HCT116 (cell line): ENCODE results near the gene GCNT2. TPM values are rescaled to one million over a fixed set of nuclear protein-coding genes. Genes with fewer than 3 reads are reported as not detected.
"Not testable (repeated sequence)": the region's sequence is repeated elsewhere in the genome, so short reads cannot be mapped to it uniquely, and the experiment has no call there.

ENCODE experiments used
- ATAC-seq: fragments of 200-7000 bp; cut with Tn5 transposase; 2 replicates; pipeline ENCODE4 v1.9.1; 2020; ENCODE audit warnings: mild to moderate bottlenecking, moderate library complexity
- BruUV-seq: library from RNA; stranded (reverse); fragments of 400-500 nt; replicated peaks from 2 replicates; lab custom pipeline; 2021; lab: Mats Ljungman, UMichigan
- CTCF ChIA-PET: fragments of 300-600 bp; sonication (Branson Sonifier 250); formaldehyde crosslinking; loops from one replicate; lab custom pipeline; 2021; ENCODE audit warnings: antibody characterized with exemption; lab: Charles Lee
- POLR2A ChIA-PET: fragments of 300-600, 350-600 bp; sonication (Branson Sonifier 250); formaldehyde crosslinking; loops from one replicate; lab custom pipeline; 2021; ENCODE audit warnings: antibody characterized with exemption; lab: Charles Lee
- RAD21 ChIA-PET, 2 experiments: fragments of 300-600 bp; sonication (Branson Sonifier 250); formaldehyde crosslinking; loops; one replicate each; lab custom pipeline; 2023; ENCODE audit warnings: low total read pairs in 2 of 2; ENCODE audit not compliant: uncharacterized antibody in 2 of 2, unreplicated experiment in 2 of 2, low non-redundant PET in 1 of 2; lab: Charles Lee
- DNase-seq: peaks from one replicate; pipeline ENCODE4 v3.0.0-alpha.2; 2010; ENCODE audit warnings: low read depth, low spot score
- H2AFZ ChIP-seq: fragments of 200-600 bp; shearing (Covaris generic), sonication (generic); 2 replicates; pipeline ENCODE4 v1.6.1; 2017; ENCODE audit warnings: low read depth, mixed run types, mixed read lengths, antibody characterized with exemption, low read length; ENCODE audit not compliant: poor library complexity, severe bottlenecking
- H3K27ac ChIP-seq: 2 replicates; pipeline ENCODE4 v1.5.1; 2012; ENCODE audit warnings: low read depth, low read length
- H3K27me3 ChIP-seq: fragments of 200-600 bp; sonication (generic); 2 replicates; pipeline ENCODE4 v1.6.1; 2016; ENCODE audit warnings: mixed run types, low read length, mixed read lengths; ENCODE audit not compliant: insufficient read depth
- H3K36me3 ChIP-seq, 2 experiments: fragments of 200-500 bp in 1 of 2; fragments of 200-600 bp in 1 of 2; sonication (Bioruptor generic) in 1 of 2; sonication (generic) in 1 of 2; 2 replicates each; pipeline versions ENCODE4 v1.5.1 to v1.6.1; 2014 to 2016; ENCODE audit warnings: low read length in 2 of 2, inconsistent platforms in 1 of 2, mixed read lengths in 1 of 2, mixed run types in 1 of 2; ENCODE audit not compliant: insufficient read depth in 2 of 2, control insufficient read depth in 1 of 2
- H3K4me1 ChIP-seq, 2 experiments: fragments of 200-600 bp in 1 of 2; sonication (generic) in 1 of 2; 2 replicates each; pipeline versions ENCODE4 v1.5.1 to v1.6.1; 2012 to 2017; ENCODE audit warnings: low read length in 2 of 2, inconsistent platforms in 1 of 2, mild to moderate bottlenecking in 1 of 2, mixed read lengths in 1 of 2, mixed run types in 1 of 2, moderate library complexity in 1 of 2; ENCODE audit not compliant: insufficient read depth in 2 of 2, control insufficient read depth in 1 of 2
- H3K4me2 ChIP-seq: fragments of 200-600 bp; sonication (generic); 2 replicates; pipeline ENCODE4 v1.6.1; 2017; ENCODE audit warnings: mixed run types, low read length, mixed read lengths
- H3K4me3 ChIP-seq, 2 experiments: fragments of 200-600 bp in 1 of 2; sonication (generic) in 1 of 2; replicated peaks in 1 of 2; 2 replicates each; pipeline ENCODE4 v1.5.1; 2011 to 2016; ENCODE audit warnings: low read length in 2 of 2, control low read depth in 1 of 2, low read depth in 1 of 2, mild to moderate bottlenecking in 1 of 2, mixed read lengths in 1 of 2, mixed run types in 1 of 2
- H3K79me2 ChIP-seq: fragments of 200-600 bp; sonication (generic); 2 replicates; pipeline ENCODE4 v1.6.1; 2017; ENCODE audit warnings: mild to moderate bottlenecking, mixed run types, low read length, moderate library complexity, mixed read lengths; ENCODE audit not compliant: insufficient read depth
- H3K9ac ChIP-seq: fragments of 200-600 bp; sonication (generic); 2 replicates; pipeline ENCODE4 v1.6.1; 2016; ENCODE audit warnings: low read length, mixed read lengths
- H3K9me2 ChIP-seq: fragments of 200-600 bp; sonication (generic), shearing (Covaris generic); 2 replicates; pipeline ENCODE4 v1.6.1; 2017; ENCODE audit warnings: mixed run types, mild to moderate bottlenecking, moderate library complexity; ENCODE audit not compliant: insufficient read depth
- H3K9me3 ChIP-seq, 2 experiments: fragments of 200-500 bp in 1 of 2; fragments of 200-600 bp in 1 of 2; sonication (Bioruptor generic) in 1 of 2; sonication (generic) in 1 of 2; 2 replicates each; pipeline ENCODE4 v1.6.1; 2014 to 2017; ENCODE audit warnings: low read length in 2 of 2, mixed read lengths in 2 of 2, inconsistent platforms in 1 of 2, low read depth in 1 of 2, mild to moderate bottlenecking in 1 of 2, mixed run types in 1 of 2, moderate library complexity in 1 of 2; ENCODE audit not compliant: control insufficient read depth in 1 of 2, insufficient read depth in 1 of 2
- H4K20me1 ChIP-seq: fragments of 200-600 bp; sonication (generic), shearing (Covaris generic); 2 replicates; pipeline ENCODE4 v1.6.1; 2017; ENCODE audit warnings: mixed run types, mild to moderate bottlenecking, moderate library complexity; ENCODE audit not compliant: insufficient read depth
- CBX3 ChIP-seq: IDR thresholded peaks from 2 replicates; pipeline ENCODE4 v1.6.1; 2012; ENCODE audit warnings: low read depth
- EGR1 ChIP-seq: IDR thresholded peaks from 2 replicates; pipeline ENCODE4 v1.6.1; 2012; ENCODE audit warnings: low read depth
- JUND ChIP-seq: IDR thresholded peaks from 2 replicates; pipeline ENCODE4 v1.6.1; 2012
- POLR2AphosphoS5 ChIP-seq: IDR thresholded peaks from 2 replicates; pipeline ENCODE4 v1.6.1; 2011; ENCODE audit warnings: mild to moderate bottlenecking, low read depth, low read length, moderate library complexity
- SIN3A ChIP-seq: IDR thresholded peaks from 2 replicates; pipeline ENCODE4 v1.6.1; 2012; ENCODE audit warnings: low read depth
- SP1 ChIP-seq: IDR thresholded peaks from 2 replicates; pipeline ENCODE4 v1.6.1; 2012; ENCODE audit warnings: low read depth
- ZBTB33 ChIP-seq: IDR thresholded peaks from 2 replicates; pipeline ENCODE4 v1.6.1; 2011; ENCODE audit warnings: mild to moderate bottlenecking, low read length, moderate library complexity; ENCODE audit not compliant: insufficient replicate concordance; ENCODE audit errors: extremely low read depth
- ZFX ChIP-seq: fragments of 450-650 bp; IDR thresholded peaks from 2 replicates; pipeline ENCODE4 v1.6.1; 2017
- ZNF274 ChIP-seq: fragments of 200-500 bp; sonication (Bioruptor generic); IDR thresholded peaks from 2 replicates; pipeline ENCODE4 v1.6.1; 2014; ENCODE audit warnings: mild to moderate bottlenecking, low read depth, low read length, inconsistent platforms
- intact Hi-C: fragments of 100-400 bp; cut with micrococcal nuclease; formaldehyde crosslinking; loops from 2 replicates; pipeline ENCODE4 v1.10.0; 2022
- total RNA-seq: library from RNA; stranded (reverse); gene quantifications from one replicate; pipeline ENCODE4 v1.2.1, GENCODE V29; 2021; ENCODE audit not compliant: unreplicated experiment
- TF ChIP-seq, protein P1 (sequence below): IDR thresholded peaks from 2 replicates; pipeline ENCODE4 v1.6.1; 2012
- TF ChIP-seq, protein P2 (sequence below), 3 experiments: fragments of 200-600 bp in 1 of 3; sonication (generic) in 1 of 3; IDR thresholded peaks in 2 of 3; conservative IDR thresholded peaks in 1 of 3; 2 replicates each; pipeline ENCODE4 v1.5.1; 2012 to 2017; ENCODE audit warnings: low read depth in 2 of 3, low read length in 2 of 3, antibody characterized with exemption in 1 of 3, borderline replicate concordance in 1 of 3, control low read depth in 1 of 3, mild to moderate bottlenecking in 1 of 3, mixed read lengths in 1 of 3, mixed run types in 1 of 3, moderate library complexity in 1 of 3; ENCODE audit not compliant: insufficient read depth in 1 of 3

Gene GCNT2
- total RNA-seq, 1 experiment from 2014 or later, result 0.74 TPM

GRCh38 chr6:10486215-10486614 lies 34.9 kb upstream of the GCNT2 start:
- ChIA-PET RAD21 (no interaction called here), CTCF (interaction anchor here (1.3 kb wide), 1 partner anchor 8 kb away, joined by 5 read pairs; no protein-coding TSS in a partner anchor), POLR2A (no interaction called here)
- Histone ChIP-seq H3K4me2 (no peak overlapping the region), H3K9me3 (no peaks in the 10 kb centered on the region), H3K9ac (no peak overlapping the region), H3K4me3 (no peak overlapping the region), H3K9me2 (no peaks in the 10 kb centered on the region), H3K36me3 (no peaks in the 10 kb centered on the region), H2AFZ (no peak overlapping the region), H3K4me1 (peaks cover 0 to 5% of the 10 kb centered on the region in 2 experiments; a peak in 2 of 4 replicates), H4K20me1 (no peaks in the 10 kb centered on the region), H3K27ac (no peak overlapping the region), H3K27me3 (no peaks in the 10 kb centered on the region), H3K79me2 (no peaks in the 10 kb centered on the region)
- ATAC-seq, result no peak
- DNase-seq, result no peak
- BruUV-seq, result no TSS peak
- TF ChIP-seq, protein P1, sequence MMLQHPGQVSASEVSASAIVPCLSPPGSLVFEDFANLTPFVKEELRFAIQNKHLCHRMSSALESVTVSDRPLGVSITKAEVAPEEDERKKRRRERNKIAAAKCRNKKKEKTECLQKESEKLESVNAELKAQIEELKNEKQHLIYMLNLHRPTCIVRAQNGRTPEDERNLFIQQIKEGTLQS, result no peak
- TF ChIP-seq POLR2AphosphoS5, result no peak
- TF ChIP-seq, protein P2, sequence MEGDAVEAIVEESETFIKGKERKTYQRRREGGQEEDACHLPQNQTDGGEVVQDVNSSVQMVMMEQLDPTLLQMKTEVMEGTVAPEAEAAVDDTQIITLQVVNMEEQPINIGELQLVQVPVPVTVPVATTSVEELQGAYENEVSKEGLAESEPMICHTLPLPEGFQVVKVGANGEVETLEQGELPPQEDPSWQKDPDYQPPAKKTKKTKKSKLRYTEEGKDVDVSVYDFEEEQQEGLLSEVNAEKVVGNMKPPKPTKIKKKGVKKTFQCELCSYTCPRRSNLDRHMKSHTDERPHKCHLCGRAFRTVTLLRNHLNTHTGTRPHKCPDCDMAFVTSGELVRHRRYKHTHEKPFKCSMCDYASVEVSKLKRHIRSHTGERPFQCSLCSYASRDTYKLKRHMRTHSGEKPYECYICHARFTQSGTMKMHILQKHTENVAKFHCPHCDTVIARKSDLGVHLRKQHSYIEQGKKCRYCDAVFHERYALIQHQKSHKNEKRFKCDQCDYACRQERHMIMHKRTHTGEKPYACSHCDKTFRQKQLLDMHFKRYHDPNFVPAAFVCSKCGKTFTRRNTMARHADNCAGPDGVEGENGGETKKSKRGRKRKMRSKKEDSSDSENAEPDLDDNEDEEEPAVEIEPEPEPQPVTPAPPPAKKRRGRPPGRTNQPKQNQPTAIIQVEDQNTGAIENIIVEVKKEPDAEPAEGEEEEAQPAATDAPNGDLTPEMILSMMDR (IDR thresholded peaks at IDR 0.05 in 2 of 3, conservative IDR thresholded peaks at IDR 0.05 in 1 of 3; ENCODE audit: borderline replicate concordance in 1 of 3, insufficient read depth in 1 of 3, low read depth in 2 of 3, low read length in 2 of 3), result no peak
- no peak for TF ChIP-seq JUND
- TF ChIP-seq CBX3, result no peak
- no peak for TF ChIP-seq ZNF274
- TF ChIP-seq ZFX, result no peak
- TF ChIP-seq SIN3A, result no peak
- TF ChIP-seq EGR1, result no peak
- TF ChIP-seq SP1, result no peak
- TF ChIP-seq ZBTB33, result no peak
- intact Hi-C loops, result no loop called here

DNA sequence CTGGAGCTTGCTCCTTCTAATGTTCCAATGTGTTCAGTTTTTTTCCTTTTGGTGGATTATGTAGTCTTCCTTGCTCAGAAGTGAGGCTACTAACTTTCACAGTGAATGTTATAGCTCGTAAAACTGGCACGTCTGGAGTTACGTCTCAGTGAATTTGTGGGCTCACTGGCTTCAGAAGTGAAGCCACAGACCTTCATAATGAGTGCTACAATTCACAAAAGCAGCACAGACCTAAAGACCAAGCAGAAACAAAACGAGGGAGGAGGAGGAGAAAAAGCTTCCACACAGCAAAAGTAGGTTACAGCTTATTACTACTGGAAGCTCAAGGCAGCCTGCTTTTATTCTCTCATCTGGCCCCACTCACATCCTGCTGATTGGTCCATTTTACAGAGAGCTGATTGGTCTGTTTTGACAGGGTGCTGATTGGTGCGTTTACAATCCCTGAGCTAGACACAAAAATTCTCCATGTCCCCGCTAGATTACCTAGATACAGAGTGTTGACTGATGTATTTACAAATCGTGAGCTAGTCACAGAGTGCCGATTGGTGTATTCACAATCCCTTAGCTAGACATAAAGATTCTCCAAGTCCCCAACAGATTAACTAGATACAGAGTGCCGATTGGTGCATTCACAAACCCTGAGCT lies 34.1 kb upstream of the GCNT2 start:
- H4K20me1 ChIP-seq, H3K9ac ChIP-seq, H3K36me3 ChIP-seq, H3K4me3 ChIP-seq, H3K4me1 ChIP-seq, POLR2A ChIA-PET, ATAC-seq, H3K4me2 ChIP-seq, RAD21 ChIA-PET, H3K9me2 ChIP-seq, DNase-seq, H2AFZ ChIP-seq, H3K9me3 ChIP-seq, H3K27me3 ChIP-seq, H3K27ac ChIP-seq, BruUV-seq, intact Hi-C loops, H3K79me2 ChIP-seq: not testable (repeated sequence)
- CTCF ChIA-PET, result interaction anchor here (1.3 kb wide), 1 partner anchor 9 kb away, joined by 5 read pairs; no protein-coding TSS in a partner anchor
